ENCODE measurements around the gene PLCG1. TPM values are rescaled to one million over a fixed set of nuclear protein-coding genes. Genes with fewer than 3 reads are reported as not detected.

Gene PLCG1
- total and polyA plus RNA-seq, 2 of the 8 experiments (the other 6 are each of a cell fraction or from before 2014, with no cell fraction given): 103 to 154 TPM

DNA sequence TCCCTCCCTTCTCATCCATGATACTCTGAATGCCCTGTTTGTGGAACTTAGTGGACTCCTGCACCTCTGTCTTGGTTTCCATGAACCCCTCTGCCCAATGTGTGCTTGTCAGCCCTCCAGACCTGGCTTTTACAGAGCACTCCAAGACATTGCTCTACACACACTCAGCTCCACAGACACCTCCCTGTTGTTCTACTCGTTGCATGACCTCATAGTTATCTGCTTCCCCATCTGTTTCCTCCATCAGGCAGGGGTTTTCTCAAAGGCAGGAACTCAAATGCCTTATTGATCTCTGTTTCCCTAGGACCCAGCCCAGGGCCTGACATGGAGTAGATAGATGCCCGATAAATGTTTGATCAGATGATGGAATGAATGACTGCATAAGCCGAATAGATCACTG lies 13.3 kb downstream of the PLCG1 start:
- H4K8ac ChIP-seq (ENCODE audit: extremely low read depth, insufficient read depth, low read length): no peak overlapping the region
- H3K4me1 ChIP-seq (replicated peaks in 1 of 4; ENCODE audit: control insufficient read depth in 3 of 4, insufficient read depth in 4 of 4, low read length in 3 of 4): peaks cover 0 to 16% (median 8%) of the 10 kb centered on the region in 4 experiments; a peak in 4 of 7 replicates
- peaks cover 74 to 100% of the 10 kb centered on the region in 2 experiments for H3K79me2 ChIP-seq (ENCODE audit: control insufficient read depth in 1 of 2, insufficient read depth in 2 of 2, low read length in 2 of 2)
- H2BK20ac ChIP-seq (ENCODE audit: low read length): no peak overlapping the region
- H4K91ac ChIP-seq (replicated peaks; ENCODE audit: insufficient read length, low read length): no peak overlapping the region
- peaks cover 61% of the 10 kb centered on the region for H3K79me1 ChIP-seq (ENCODE audit: low read depth, low read length)
- no peak overlapping the region for H3K23ac ChIP-seq (ENCODE audit: insufficient read length)
- ChIA-PET CTCF (ENCODE audit: partially characterized antibody) (interaction anchor here (1.0 to 5.0 kb wide), 7 partner anchors 8 to 190 kb away, joined by 3 to 29 read pairs (median 5); partner anchors contain the start of gene LPIN3), POLR2A (ENCODE audit: partially characterized antibody) (interaction anchor here (0.9 kb wide), 1 partner anchor 9 kb away, joined by 3 read pairs; no protein-coding TSS in a partner anchor)
- H2BK12ac ChIP-seq (ENCODE audit: low read depth, low read length): no peak overlapping the region
- no peak overlapping the region for H3K14ac ChIP-seq (ENCODE audit: insufficient read length)
- H4K5ac ChIP-seq (ENCODE audit: insufficient read length, low read depth, low read length): no peak overlapping the region
- no peaks in the 10 kb centered on the region for H3K23me2 ChIP-seq (ENCODE audit: low read depth, low read length)
- H2BK5ac ChIP-seq (ENCODE audit: low read depth, low read length): peak overlapping the region; percentile 19; the same call in 1 of the 2 replicates
- H3K36me3 ChIP-seq (ENCODE audit: control insufficient read depth in 2 of 4, insufficient read depth in 4 of 4, low read length in 3 of 4): peaks cover 0 to 2% (median 0%) of the 10 kb centered on the region in 4 experiments; a peak in 1 of 8 replicates
- 100% methylated on average over 3 of the region's 3 CpGs; no CpG with 5 or more reads in 1 of the 2 experiments for WGBS, 2 experiments (ENCODE audit: extremely low coverage in 1 of 2, insufficient coverage in 1 of 2, insufficient read length in 1 of 2, insufficient replicate concordance in 2 of 2, low coverage in 1 of 2, low lambda C conversion rate in 2 of 2, missing lambda C conversion rate in 1 of 2)
- no peak for FAIRE-seq
- H3K4ac ChIP-seq (replicated peaks; ENCODE audit: insufficient read length, low read depth, low read length): no peak overlapping the region
- H2BK120ac ChIP-seq (replicated peaks; ENCODE audit: low read depth, low read length): no peak overlapping the region
- no peak overlapping the region for H3K4me2 ChIP-seq (ENCODE audit: insufficient read depth in 1 of 2, low read depth in 2 of 2, low read length in 2 of 2)
- no peak overlapping the region for H3K18ac ChIP-seq (ENCODE audit: extremely low read depth, low read length)
- no peak overlapping the region for H2BK15ac ChIP-seq (ENCODE audit: low read length)
- H3K9me3 ChIP-seq (ENCODE audit: insufficient read depth in 2 of 2, low read depth in 1 of 2, low read length in 1 of 2): no peaks in the 10 kb centered on the region
- H2AFZ ChIP-seq (ENCODE audit: low read length): no peak overlapping the region
- no peak overlapping the region for H3K4me3 ChIP-seq (ENCODE audit: extremely low read depth in 1 of 4, insufficient read depth in 2 of 4, low read depth in 3 of 4, low read length in 4 of 4)
- DNase-seq (ENCODE audit: low read depth in 1 of 2, low spot score in 2 of 2): no peak
- TF ChIP-seq SIRT6 (IDR thresholded peaks at IDR 0.05; ENCODE audit: low read length) (no peak), BCL11A (IDR thresholded peaks at IDR 0.05; ENCODE audit: low read depth in 2 of 2, low read length in 2 of 2) (no peak), RBBP5 (IDR thresholded peaks at IDR 0.05; ENCODE audit: borderline replicate concordance, low read depth, low read length) (no peak)
- no peak overlapping the region for H2AK5ac ChIP-seq (ENCODE audit: low read depth, low read length)
- H4K20me1 ChIP-seq (replicated peaks in 1 of 2; ENCODE audit: control insufficient read depth in 1 of 2, insufficient read depth in 2 of 2, low read length in 2 of 2): peaks cover 41 to 63% of the 10 kb centered on the region in 2 experiments
- no peak overlapping the region for H3K56ac ChIP-seq (replicated peaks; ENCODE audit: insufficient read length, low read depth, low read length)
- H3K27ac ChIP-seq (ENCODE audit: low read depth, low read length): no peak overlapping the region
- no peak overlapping the region for H3K9ac ChIP-seq (replicated peaks in 1 of 4; ENCODE audit: extremely low read depth in 1 of 4, low read depth in 3 of 4, low read length in 3 of 4)
- no peaks in the 10 kb centered on the region for H3K27me3 ChIP-seq (replicated peaks in 1 of 4; ENCODE audit: control insufficient read depth in 3 of 4, extremely low read depth in 1 of 4, insufficient read depth in 3 of 4, low read length in 3 of 4)
